GM10248 (cell line): ENCODE results near the gene PID1.

Source experiments
- CTCF ChIA-PET: fragments of 300-600 bp; sonication (Branson Sonifier 250); formaldehyde crosslinking; extraction: SDS; loops from one replicate; lab custom pipeline; 2021; ENCODE audit warnings: antibody characterized with exemption; lab: Yijun Ruan, JAX
- POLR2A ChIA-PET: fragments of 350-650 bp; sonication (Branson Sonifier 250); formaldehyde crosslinking; extraction: SDS; loops from one replicate; lab custom pipeline; 2020; ENCODE audit warnings: antibody characterized with exemption; lab: Yijun Ruan, JAX
- DNase-seq: peaks from one replicate; pipeline ENCODE4 v3.0.0; 2012; ENCODE audit errors: extremely low spot score
- CTCF ChIP-seq: IDR thresholded peaks from 2 replicates; pipeline ENCODE4 v1.5.1; 2012; ENCODE audit warnings: mild to moderate bottlenecking, low read depth; ENCODE audit errors: extremely low read depth, missing control alignments, control extremely low read depth

The PID1 gene

GRCh38 chr2:229243890-229244560 lies 27.1 kb downstream of the PID1 start:
- TF ChIP-seq CTCF, result no peak
- ChIA-PET POLR2A (no interaction called here), CTCF (no interaction called here)
- no peak for DNase-seq

GRCh38 chr2:229240984-229241491 lies 30.0 kb downstream of the PID1 start:
- no peak for DNase-seq
- CTCF ChIA-PET, result interaction anchor here (1.3 kb wide), 1 partner anchor 33 kb away, joined by 3 read pairs; no protein-coding TSS in a partner anchor
- POLR2A ChIA-PET, result no interaction called here
- TF ChIP-seq CTCF, result no peak

- ChIA-PET POLR2A (no interaction called here), CTCF (no interaction called here)
- DNase-seq, result no peak
- no peak for TF ChIP-seq CTCF
Observed at GRCh38 chr2:229239021-229239420, 32.1 kb downstream of the PID1 start.

- ChIA-PET CTCF (no interaction called here), POLR2A (no interaction called here)
- no peak for DNase-seq
- no peak for TF ChIP-seq CTCF
Observed at GRCh38 chr2:229237270-229237669, 33.8 kb downstream of the PID1 start.

- no peak for TF ChIP-seq CTCF
- CTCF ChIA-PET, result no interaction called here
- POLR2A ChIA-PET, result no interaction called here
- no peak for DNase-seq
Observed at GRCh38 chr2:229235131-229235914, 35.8 kb downstream of the PID1 start.

GRCh38 chr2:229231885-229232284 lies 39.2 kb downstream of the PID1 start:
- ChIA-PET CTCF (no interaction called here), POLR2A (no interaction called here)
- no peak for DNase-seq
- no peak for TF ChIP-seq CTCF
